HG03558 (cell line): ENCODE measurements around the gene AMBN.
A peak's percentile ranks its signal among the peaks of the same experiment; 100 is the strongest.
"Not testable (repeated sequence)": the region's sequence is repeated elsewhere in the genome, so short reads cannot be mapped to it uniquely, and the experiment has no call there.

Experiments used
- ATAC-seq: cut with Tn5 transposase; IDR thresholded peaks from one replicate; pipeline ENCODE4 v1.9.1; 2021; ENCODE audit warnings: moderate number of reproducible peaks; ENCODE audit not compliant: unreplicated experiment; ENCODE audit errors: extremely low read depth

The AMBN gene

DNA sequence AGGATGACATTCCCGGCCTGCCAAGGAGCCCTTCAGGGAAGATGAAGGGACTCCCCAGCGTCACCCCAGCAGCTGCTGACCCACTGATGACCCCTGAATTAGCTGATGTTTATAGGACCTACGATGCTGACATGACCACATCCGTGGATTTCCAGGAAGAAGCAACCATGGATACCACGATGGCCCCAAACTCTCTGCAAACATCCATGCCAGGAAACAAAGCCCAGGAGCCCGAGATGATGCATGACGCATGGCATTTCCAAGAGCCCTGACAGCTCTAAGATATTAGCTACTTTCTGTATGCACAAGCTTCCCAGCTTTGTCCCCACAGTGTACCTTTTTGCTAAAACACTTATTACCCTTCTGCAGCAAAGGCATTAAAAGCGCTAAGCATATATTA, 14.4 kb downstream of the AMBN start:
- ATAC-seq, result no peak

DNA sequence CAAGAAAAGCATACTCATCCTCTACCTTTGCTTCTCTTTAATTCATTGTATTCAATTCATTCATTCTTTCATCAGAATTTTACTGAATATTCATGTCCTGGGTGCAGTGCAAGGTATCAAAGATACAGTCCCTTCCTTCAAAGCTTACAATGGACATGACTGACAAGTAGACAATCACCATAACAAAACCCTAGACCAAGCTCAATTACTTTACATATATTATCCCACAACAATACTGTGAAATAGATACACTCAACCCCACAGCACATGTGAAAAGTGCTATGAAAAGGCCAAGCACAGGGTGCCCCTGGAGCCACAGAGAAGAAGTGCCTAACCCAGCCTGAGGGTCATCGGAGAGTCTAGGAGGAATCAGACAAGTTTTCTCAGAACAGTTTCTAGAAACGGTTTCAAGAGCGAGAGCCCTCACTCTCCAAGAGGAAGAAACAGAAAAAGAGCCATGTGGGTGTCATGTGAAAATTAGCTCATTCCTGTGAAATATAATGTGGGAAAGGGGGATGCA, 15.3 kb downstream of the AMBN start:
- ATAC-seq, result no peak

DNA sequence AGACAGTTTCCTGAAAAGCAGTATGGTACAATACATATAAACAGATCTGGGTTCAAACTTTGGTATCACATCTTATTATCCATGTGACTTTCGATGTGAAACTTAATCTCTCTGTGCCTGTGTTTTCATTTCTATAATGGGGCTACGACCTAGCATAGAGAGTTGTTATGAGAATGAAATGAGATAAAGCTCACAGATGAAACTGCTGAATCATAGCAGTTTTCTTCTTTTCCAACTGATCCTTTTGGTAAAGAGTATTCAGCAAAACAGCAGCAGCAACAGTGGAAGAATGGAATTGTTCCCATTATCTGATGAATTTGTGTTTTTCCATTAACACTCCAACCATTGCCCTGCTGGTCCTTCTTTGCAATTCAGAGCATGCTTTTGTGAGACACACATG, 16.3 kb downstream of the AMBN start:
- no peak for ATAC-seq

DNA sequence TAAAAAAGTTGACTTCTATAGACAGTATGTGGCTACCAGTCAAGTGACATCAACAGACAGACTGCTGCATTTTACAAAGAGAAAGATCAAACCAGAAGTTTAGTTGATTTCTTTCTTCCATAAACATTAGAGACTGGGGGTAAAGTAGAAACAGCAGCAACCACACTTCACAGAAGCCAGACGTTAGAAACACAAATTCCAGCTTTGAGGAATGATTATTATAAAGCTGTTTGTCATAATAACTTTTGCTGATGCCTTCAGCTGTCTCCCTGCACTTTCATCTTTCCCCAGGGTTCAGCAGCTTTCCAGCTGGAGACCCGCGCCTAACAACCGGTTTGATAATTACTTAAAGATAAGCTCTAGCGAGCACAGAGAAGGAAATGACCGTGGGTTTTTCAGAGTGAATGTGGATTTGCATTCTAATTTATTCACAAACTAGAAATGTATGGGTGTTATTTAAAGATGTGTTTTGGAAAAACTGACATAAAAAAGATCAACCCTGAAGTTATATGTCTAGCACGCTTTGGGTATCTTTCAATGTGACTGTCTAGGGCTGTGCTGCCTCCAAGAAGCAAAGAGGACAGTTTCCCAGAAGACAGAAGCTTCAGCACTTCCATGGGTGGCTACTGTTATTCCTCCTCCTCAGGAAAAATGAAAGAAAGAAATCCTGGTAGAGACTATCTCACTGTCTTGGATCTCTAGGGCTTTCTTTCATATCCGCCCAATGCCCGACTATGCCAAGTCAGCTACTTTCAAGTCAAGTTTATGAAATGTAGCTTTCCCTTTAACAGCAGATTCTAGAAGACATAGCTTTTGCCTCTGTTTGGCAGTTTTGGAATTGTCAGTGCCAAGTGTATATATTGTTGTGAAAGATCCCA, 21.5 kb downstream of the AMBN start:
- peak; percentile 55 for ATAC-seq

DNA sequence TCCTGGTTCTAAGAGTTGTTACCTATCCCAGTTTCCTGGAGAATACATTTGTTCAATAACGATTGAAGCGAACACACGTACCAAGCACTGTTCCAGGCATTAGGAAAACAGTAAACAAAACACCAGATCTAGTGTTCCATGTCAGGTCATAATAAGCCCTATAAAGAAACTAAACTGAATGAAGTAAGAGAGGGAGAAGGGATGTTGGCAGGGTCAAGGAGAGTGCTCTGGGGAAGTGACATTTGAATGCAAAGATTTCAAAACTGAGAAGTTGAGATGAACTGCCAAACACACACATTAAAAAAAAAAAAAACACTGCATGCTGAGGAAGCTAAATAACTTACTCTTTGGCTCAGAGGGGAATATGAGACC, 22.1 kb downstream of the AMBN start:
- ATAC-seq, result no peak

DNA sequence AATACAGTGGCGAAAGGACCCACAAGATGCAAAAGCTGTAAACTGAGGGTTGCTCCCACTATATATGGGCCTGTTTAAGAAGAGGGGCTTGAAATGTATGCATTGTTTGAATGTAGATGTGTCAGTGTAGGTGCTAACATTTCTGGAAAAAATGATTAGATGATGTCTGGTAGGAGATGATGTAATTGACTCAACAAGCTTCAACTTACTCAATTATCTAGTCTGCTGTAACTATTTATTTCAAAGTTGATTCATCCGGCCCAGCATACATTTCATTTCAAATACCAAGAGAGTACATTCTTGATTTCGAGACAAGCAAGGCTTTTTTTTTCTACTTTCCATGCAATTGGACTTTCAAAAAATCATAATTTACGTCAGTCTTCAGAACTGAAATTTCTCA, 27.2 kb downstream of the AMBN start:
- no peak for ATAC-seq

DNA sequence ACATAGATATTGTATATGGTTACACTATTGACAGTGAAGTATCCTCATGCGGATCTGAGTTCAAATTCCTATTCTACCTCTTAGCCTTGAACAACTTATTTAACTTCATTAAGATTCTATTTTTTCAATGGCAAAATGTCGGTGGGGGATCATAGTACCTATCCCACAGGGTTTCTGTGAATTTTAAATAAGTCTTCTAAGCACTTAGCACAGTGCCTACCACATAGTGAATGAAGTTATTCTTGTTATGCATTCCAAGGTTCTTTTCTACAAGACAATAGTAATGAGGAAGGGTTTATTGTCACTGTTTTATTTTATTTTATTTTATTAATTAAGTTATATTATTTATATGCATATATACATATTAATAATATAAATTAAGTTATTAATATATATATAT, 27.7 kb downstream of the AMBN start:
- ATAC-seq, result no peak

DNA sequence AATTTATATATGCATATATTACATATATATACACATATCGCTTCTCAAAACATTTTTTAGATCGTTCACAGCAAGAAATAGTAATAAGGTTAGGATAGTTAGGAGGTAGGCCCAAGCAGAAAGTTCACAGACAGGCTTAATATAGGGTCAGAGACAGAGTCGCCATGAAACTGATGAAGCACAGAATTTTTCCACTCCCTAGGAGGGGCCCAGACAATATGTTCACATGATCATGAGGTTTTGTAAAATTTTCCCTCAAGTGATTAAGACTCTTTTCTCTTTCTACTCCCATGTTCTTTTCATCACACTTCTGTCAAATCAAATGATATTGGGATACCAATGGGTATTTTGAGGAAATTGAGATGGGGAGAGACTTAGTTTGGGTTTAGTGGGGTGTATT, 31.3 kb downstream of the AMBN start:
- no peak for ATAC-seq

DNA sequence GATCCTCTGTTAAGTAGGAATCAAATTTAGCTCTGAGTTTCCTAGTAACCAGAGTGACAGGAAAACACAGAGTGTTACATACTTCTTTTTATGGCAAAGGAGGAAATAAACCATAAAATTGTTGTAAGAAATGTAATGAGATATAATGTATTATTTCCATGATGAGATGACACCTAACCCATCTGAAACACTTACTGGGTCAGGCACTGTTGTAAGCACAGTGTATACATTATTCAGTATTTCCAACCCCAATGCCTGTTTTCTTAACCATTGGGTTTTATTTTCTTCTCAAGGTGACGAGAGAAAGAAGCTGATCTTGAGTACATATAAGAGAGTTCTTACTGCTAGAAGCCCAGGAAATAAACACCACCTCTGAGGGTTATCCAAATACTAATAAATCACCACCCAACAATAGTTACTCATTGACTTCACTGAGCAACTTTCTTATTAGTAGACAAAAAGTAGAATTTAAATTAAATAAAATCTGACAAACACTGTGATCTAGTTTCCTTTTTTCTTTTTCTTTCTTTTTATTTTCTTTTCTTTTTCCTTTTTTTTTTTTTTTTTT, 32.3 kb downstream of the AMBN start:
- ATAC-seq, result no peak

DNA sequence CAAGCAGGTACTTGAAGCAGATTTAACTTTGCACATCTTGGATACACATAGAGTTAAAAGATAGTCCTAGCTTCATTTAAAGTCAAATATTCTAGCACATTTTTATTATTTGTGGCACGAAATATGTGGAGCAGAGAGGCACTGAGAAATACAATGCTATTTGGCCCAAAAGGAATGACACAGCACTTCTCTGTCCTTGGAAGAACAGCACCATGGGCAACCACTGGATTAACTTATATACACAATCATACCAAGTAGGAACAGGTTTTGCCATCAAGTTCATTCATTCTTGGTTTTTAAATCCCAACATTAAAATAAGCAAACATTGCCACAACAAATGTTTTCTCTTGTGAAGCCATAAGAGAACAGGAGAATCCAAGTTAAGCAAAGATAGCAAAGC, 35.6 kb downstream of the AMBN start:
- no peak for ATAC-seq

DNA sequence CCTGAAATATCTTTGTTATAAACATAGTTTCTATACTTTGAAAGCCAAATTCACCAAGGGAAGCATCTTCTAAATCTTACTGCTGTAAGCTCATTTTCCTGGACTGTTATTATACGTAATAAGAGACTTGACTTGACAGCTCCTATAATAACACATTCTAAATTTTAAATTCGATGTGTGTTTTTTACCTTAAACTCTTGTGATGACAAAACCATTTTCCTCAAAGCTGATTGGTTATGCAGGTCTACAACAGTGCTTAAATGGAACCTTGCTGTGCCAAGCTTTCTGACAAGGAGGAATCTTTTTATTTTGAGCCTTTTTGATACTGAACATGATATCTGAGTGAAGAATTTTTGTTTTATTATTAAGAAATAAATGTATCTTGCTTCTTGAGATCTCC, 36.4 kb downstream of the AMBN start, which contains the start of gene ENAM:
TSS of gene ENAM (plus strand) at position 301 of the 400 bp plus-strand sequence. CDS start 757 bp downstream, outside the sequence.
- no peak for ATAC-seq

DNA sequence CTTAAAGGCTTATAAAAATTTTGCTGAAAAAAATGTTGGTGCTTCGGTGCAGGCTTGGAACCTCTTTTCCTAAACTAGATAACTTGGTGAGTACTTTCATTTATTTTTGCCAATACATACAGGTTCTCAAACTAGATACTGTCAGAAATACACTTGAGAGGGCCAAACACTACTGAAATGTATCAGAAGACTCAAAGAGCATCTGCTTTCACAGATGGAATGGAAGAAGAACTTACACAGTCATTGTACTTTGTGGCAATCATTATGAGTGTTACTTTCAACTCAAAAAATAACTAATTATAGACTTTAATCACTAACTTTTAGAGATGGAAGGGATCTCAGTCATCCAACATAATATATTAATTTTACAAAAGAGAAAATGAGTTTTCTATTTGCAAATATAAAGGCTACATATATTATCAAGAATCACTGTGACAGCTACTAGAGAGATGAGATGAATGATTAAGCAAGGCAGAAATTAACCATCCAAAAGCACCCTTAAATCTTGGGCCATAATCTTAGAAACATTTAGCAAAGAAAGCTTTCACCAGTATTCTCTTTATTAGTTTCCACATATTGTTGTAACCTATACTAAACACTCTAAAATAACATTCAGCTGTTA, 37.5 kb downstream of the AMBN start:
- ATAC-seq, result peak; percentile 55

DNA sequence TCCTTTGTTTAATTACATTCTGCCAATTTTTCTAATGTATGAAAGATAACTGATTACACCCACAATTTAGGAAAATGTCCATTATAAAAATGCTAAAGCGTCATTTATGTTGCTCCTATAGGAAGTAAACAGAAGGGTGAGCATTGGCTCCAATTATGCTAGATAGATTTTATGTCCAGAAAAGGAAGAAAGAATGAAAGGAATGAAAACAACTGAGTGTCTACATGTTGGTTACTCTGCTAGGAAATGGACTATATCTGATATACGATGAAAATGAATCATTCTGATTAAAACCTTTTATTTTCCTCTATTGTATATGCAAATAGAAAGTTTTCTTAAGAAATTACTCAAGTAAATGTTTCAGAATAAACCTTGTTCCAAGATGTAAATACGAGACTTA, 38.1 kb downstream of the AMBN start:
- no peak for ATAC-seq

DNA sequence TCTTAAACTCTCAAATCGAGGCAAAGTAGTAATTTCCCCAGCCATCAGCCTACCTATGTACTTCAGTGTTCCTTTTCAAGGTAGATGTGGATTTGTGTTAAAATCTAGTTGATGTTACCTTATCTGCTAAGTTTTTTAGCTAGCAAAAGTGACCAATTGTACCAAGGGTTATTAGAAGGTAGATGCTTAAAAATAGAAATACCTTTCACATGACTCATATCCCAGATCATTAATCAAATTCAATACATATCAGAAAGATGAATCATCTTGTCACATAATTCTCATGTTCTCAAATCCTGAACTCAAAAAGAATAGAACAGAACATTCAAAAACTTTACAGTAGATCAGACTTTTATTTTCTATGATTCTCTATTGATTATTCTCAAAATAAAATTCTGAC, 40.0 kb downstream of the AMBN start:
- ATAC-seq, result no peak

DNA sequence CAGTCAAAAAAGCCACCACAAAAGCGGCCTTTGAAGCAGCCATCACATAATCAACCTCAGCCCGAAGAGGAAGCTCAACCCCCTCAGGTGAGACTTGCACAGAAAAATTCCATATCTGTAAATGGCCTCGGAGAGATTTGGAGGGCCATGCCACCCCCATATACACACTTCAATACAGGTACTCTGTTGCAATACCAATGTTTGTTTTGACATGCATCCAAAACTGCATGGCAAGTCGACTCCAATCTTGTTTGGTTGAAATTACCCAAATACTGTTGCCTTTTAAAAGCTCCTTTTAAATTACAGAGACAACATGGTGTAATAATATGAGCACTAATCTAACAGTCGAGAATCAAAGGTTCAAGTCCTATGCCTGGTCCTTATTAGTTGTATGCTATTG, 42.4 kb downstream of the AMBN start:
- ATAC-seq, result no peak

DNA sequence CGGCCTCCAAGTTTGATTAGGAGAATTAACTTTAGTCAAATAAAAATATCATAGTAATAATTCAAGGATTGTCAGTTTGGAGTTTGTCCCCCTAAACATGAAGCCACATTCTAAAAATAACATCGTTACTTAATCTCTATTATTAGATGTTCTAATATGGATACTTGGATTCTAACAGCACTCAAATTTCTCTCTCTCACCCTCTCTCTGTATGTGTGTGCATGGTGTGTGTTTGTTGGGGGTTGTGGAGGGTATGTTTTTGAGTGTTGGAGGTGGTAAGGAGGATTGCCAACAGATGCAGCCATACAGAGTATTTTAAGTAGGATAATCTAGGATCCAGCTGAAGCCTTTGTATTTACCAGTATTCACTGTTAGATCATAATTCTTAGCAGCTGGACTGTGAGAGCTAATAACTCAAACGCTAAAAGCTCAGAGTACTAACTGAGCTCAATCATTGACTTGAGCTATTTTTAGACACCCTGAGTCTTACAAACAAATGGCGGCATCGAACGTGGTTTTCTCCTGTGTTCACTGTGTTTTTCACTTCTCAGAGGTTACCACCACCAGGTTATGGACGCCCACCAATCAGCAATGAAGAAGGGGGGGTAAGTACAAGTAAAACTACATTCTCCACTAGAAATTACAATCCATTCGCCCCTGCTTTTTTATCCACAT, 45.3 kb downstream of the AMBN start:
- no peak for ATAC-seq

DNA sequence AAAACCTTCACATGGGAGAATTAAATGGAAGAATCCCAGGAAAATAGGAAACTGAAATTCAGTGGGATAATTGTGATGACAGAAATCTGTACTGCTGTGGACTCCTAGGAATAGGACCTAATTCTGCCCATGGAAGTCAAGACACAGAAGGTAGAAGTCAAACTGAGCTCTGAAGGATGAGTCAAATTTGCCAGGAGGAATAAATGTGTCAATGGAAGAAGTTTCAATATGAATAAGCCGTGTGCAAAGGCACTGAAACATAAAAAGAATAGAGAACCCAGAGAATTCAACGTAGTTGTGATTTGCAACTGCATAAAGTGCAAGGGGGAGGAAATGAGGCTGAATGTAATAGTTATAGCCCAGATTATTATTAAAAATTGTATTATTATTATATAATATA, 48.1 kb downstream of the AMBN start:
- ATAC-seq, result no peak

DNA sequence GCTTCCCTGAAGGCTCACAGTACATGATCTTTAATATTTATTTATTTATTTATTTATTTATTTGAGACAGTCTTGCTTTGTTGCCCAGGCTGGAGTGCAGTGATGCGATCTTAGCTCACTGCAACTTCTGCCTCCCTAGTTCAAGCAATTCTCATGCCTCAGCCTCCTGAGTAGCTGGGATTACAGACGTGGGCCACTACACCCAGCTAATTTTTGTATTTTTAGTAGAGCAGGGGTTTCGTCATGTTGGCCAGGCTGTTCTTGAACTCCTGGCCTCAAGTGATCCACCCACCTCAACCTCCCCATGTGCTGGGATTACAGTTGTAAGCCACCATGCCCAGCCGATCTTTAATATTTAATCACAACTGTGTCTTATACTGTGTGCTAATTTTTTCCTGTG, 58.7 kb downstream of the AMBN start:
- not testable (repeated sequence) for ATAC-seq

DNA sequence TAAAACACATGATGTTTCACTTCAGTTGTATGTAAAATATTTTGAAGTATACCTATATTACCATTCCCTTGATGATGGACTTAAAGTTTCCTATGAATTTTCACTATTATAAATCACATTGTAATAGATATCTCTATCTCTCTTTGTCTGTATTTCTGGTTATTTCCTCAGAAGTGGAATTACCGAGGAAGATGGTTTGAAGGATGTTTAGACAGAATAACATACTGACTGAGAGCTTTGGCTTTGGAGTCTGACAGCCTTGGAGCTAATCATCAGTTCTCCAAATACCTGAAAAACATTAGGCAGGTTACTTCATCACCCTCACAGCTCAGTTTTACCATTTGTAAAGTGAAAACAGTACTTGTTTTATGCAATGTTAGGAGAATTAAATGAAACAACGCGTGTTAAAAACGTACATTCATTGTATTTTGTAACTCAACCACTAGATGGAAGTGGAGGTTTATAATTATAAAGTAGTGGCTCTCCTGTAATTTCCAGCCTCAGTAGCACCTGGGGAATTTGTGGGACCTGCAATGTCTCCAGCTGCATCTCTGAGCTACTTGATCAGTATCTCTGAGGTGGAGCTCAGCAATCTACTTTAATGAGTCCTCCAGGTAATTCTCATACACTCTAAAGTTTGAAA, 59.9 kb downstream of the AMBN start:
- ATAC-seq, result no peak

DNA sequence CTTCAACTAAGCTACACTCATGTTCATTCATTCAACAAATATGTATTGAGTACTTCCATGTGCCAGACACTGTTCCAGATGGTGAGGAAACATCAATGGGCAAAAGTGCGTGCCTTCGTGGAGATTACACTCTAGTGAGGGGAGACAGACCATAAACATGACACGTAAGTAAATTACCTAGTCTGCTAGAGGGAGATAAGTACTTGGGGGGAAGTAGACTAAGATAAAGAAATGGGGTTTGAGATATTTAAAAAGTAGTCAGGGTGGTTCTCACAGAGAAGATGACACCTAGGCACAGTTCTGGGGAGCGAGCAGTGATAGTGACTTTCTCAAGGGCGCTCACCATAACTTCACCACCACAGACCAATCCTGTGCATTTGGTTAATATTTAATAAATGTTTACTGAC, 62.6 kb downstream of the AMBN start:
- ATAC-seq, result no peak
